Spleen (tissue), 7 donors: ENCODE measurements around the gene ROBO1.

Experiments used
- CTCF ChIP-seq, 11 experiments: fragments of 200-600 bp in 7 of 11; fragments of 450-650 bp in 4 of 11; sonication (generic) in 4 of 11; IDR thresholded peaks in 8 of 11; conservative IDR thresholded peaks in 3 of 11; 1 replicate in 7 of 11; 2 replicates in 4 of 11; pipeline versions ENCODE4 v1.4.0 to v1.8.0; 2016 to 2021; ENCODE audit warnings: antibody characterized with exemption in 11 of 11, inconsistent platforms in 4 of 11, mild to moderate bottlenecking in 1 of 11
- POLR2A ChIP-seq, 3 donors: fragments of 450-650 bp; IDR thresholded peaks; one replicate each; pipeline ENCODE4 v1.5.1; 2017; ENCODE audit warnings: antibody characterized with exemption in 3 of 3, mild to moderate bottlenecking in 1 of 3
- donor health status: DM: no; HTN: no; CAD: no; lungs with moderate emphysema.
- donor health status: DM: no; HTN: no; CAD: no.
- donor health status: DM: no; HTN: no; CAD: no.

GRCh38 chr3:78570496-78570895, 1197.3 kb downstream of the ROBO1 start:
- TF ChIP-seq POLR2A (IDR thresholded peaks at IDR 0.05): no peak
- no peak for TF ChIP-seq CTCF (IDR thresholded peaks at IDR 0.05 in 8 of 11, conservative IDR thresholded peaks at IDR 0.05 in 3 of 11)
